Measurements from ENCODE around the gene DACT1.

DNA sequence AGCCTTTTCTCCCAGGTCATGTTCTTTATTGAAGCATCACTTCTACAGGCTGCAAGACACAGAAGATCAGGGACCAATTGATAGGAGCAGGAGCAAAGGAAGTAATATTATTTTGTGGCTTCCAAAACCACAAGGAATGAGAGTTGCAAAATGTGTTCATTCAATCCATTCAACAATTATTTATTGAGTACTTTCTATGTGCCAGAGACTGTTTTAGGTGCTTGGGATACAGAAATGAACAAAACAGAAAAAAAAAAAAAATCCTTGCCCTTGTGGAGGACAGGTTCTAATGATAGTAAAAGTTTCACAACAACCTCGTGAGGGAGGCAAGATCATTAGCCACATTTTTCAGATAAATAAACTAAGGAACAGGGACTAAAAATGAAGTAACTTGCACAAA lies 20.1 kb upstream of the DACT1 start:
- no peak for TF ChIP-seq POLR2A (IDR thresholded peaks at IDR 0.05)
- TF ChIP-seq, protein P1, sequence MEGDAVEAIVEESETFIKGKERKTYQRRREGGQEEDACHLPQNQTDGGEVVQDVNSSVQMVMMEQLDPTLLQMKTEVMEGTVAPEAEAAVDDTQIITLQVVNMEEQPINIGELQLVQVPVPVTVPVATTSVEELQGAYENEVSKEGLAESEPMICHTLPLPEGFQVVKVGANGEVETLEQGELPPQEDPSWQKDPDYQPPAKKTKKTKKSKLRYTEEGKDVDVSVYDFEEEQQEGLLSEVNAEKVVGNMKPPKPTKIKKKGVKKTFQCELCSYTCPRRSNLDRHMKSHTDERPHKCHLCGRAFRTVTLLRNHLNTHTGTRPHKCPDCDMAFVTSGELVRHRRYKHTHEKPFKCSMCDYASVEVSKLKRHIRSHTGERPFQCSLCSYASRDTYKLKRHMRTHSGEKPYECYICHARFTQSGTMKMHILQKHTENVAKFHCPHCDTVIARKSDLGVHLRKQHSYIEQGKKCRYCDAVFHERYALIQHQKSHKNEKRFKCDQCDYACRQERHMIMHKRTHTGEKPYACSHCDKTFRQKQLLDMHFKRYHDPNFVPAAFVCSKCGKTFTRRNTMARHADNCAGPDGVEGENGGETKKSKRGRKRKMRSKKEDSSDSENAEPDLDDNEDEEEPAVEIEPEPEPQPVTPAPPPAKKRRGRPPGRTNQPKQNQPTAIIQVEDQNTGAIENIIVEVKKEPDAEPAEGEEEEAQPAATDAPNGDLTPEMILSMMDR (IDR thresholded peaks at IDR 0.05), result no peak

All from tibial nerve (tissue), 3 donors.